PC-3 (cell line): ENCODE data around the gene SF3B2. TPM values are rescaled to one million over a fixed set of nuclear protein-coding genes. Genes with fewer than 3 reads are reported as not detected.

ENCODE experiments used
- ATAC-seq: fragments of 200-7000 bp; cut with Tn5 transposase; 2 replicates; pipeline ENCODE4 v1.9.1; 2020; ENCODE audit warnings: mild to moderate bottlenecking, moderate library complexity
- BruUV-seq: library from RNA; stranded (reverse); fragments of 400-500 nt; replicated peaks from 2 replicates; lab custom pipeline; 2021; lab: Mats Ljungman, UMichigan
- CTCF ChIA-PET: fragments of 300-600 bp; sonication (Branson Sonifier 250); formaldehyde crosslinking; loops from one replicate; lab custom pipeline; 2022; ENCODE audit warnings: antibody characterized with exemption; lab: Charles Lee
- POLR2A ChIA-PET: fragments of 300-600 bp; sonication (Branson Sonifier 250); formaldehyde crosslinking; loops from one replicate; lab custom pipeline; 2022; ENCODE audit warnings: antibody characterized with exemption; ENCODE audit not compliant: unreplicated experiment; lab: Charles Lee
- DNase-seq: peaks from one replicate; pipeline ENCODE4 v3.0.0-alpha.2; 2015
- H2AFZ ChIP-seq: fragments of 300-600 bp; sonication (generic); 2 replicates; pipeline ENCODE4 v1.6.0; 2016; ENCODE audit warnings: antibody characterized with exemption, low read length
- H3F3A ChIP-seq: fragments of 300-600 bp; sonication (generic); one replicate; pipeline ENCODE4 v1.6.0; 2017; ENCODE audit warnings: antibody characterized with exemption, low read length, control low read depth, mild to moderate bottlenecking; ENCODE audit not compliant: unreplicated experiment
- H3K27ac ChIP-seq: fragments of 300-600 bp; sonication (generic); 2 replicates; pipeline ENCODE4 v1.5.1; 2016; ENCODE audit warnings: mild to moderate bottlenecking, low read length
- H3K27me3 ChIP-seq: fragments of 300-600 bp; sonication (generic); 2 replicates; pipeline ENCODE4 v1.6.1; 2016; ENCODE audit warnings: low read length, mixed read lengths
- H3K36me3 ChIP-seq: fragments of 300-600 bp; sonication (generic); 2 replicates; pipeline ENCODE4 v1.6.1; 2016; ENCODE audit warnings: low read depth, mixed run types, low read length, mixed read lengths
- H3K4me1 ChIP-seq: fragments of 300-600 bp; sonication (generic); 2 replicates; pipeline ENCODE4 v1.5.1; 2016; ENCODE audit warnings: low read length; ENCODE audit not compliant: insufficient read depth
- H3K4me2 ChIP-seq: fragments of 300-600 bp; sonication (generic); 2 replicates; pipeline ENCODE4 v1.6.0; 2016; ENCODE audit warnings: low read length
- H3K4me3 ChIP-seq: fragments of 300-600 bp; sonication (generic); 2 replicates; pipeline ENCODE4 v1.5.1; 2016; ENCODE audit warnings: mild to moderate bottlenecking, low read length, mixed read lengths
- H3K79me2 ChIP-seq: fragments of 300-600 bp; sonication (generic); 2 replicates; pipeline ENCODE4 v1.6.1; 2017; ENCODE audit warnings: low read length, mixed read lengths
- H3K9ac ChIP-seq: fragments of 300-600 bp; sonication (generic); 2 replicates; pipeline ENCODE4 v1.6.0; 2016; ENCODE audit warnings: mild to moderate bottlenecking, low read length
- H3K9me2 ChIP-seq: fragments of 300-600 bp; sonication (generic); replicated peaks from 2 replicates; pipeline ENCODE4 v1.6.1; 2016; ENCODE audit warnings: mixed run types, low read length, mixed read lengths
- H3K9me3 ChIP-seq: fragments of 300-600 bp; sonication (generic); 2 replicates; pipeline ENCODE4 v1.6.1; 2016; ENCODE audit warnings: low read length, mixed read lengths
- H4K20me1 ChIP-seq: fragments of 300-600 bp; sonication (generic); 2 replicates; pipeline ENCODE4 v1.6.1; 2016; ENCODE audit warnings: low read length, mixed read lengths
- CTCF ChIP-seq: fragments of 300-600 bp; sonication (generic); conservative IDR thresholded peaks from 2 replicates; pipeline ENCODE4 v1.5.1; 2017; ENCODE audit warnings: antibody characterized with exemption, low read depth, mild to moderate bottlenecking, low read length
- EZH2 ChIP-seq: fragments of 300-600 bp; sonication (generic); IDR thresholded peaks from one replicate; pipeline ENCODE4 v1.6.1; 2017; ENCODE audit warnings: antibody characterized with exemption, mild to moderate bottlenecking, low read length; ENCODE audit not compliant: unreplicated experiment
- EZH2phosphoT487 ChIP-seq: fragments of 300-600 bp; sonication (generic); IDR thresholded peaks from 2 replicates; pipeline ENCODE4 v1.6.1; 2018; ENCODE audit warnings: mild to moderate bottlenecking, antibody characterized with exemption, low read length, borderline replicate concordance
- intact Hi-C: fragments of 100-400 bp; cut with micrococcal nuclease; formaldehyde crosslinking; loops from 2 replicates; pipeline ENCODE4 v1.9.0; 2023
- total RNA-seq: library from RNA; depleted of rRNA; stranded (reverse); fragments of >200 nt; gene quantifications from 2 replicates; pipeline ENCODE4 v1.2.3, GENCODE V29; 2014

SF3B2 gene
- total RNA-seq, 1 experiment from 2014 or later: 241 TPM

DNA sequence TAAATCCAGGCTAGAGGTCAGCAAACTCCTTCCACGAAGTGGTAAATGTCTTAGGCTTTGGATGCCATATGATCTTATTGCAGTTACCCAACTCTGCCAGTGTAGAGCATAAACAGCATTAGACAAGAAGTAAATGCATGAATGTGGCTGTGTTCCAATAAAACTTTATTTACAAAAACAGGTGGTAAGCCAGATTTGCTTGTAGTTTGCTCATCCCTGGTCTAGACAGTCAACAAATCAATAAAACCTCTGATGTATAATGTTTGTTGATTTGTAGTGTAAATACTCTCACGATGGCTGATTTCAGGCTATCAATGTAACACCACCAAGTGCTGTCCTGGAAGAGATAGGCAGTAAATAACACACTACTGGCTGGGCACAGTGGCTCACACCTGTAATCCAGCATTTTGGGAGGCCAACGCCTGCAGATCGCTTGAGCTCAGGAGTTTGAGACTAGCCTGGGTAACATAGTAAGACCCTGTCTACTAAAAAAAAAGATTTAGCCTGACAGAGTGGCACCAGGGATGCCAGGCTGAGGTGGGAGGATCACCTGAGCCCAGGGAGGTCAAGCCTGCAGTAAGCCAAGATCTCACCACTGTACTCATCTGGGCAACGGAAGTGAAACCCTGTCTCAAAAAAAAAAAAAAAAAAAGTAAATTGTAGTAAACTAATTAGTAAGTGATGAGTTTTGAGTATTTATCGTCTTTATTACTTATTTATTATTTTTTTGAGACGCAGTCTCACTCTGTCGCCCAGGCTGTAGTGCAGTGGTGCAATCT, 19.0 kb upstream of the SF3B2 start:
- ATAC-seq (no peak), DNase-seq (peak; percentile 30)
- H3K27me3 ChIP-seq: no peaks in the 10 kb centered on the region
- H3K9me3 ChIP-seq: no peaks in the 10 kb centered on the region
- CTCF ChIA-PET: no interaction called here
- no peak overlapping the region for H3K27ac ChIP-seq
- H3K79me2 ChIP-seq: no peaks in the 10 kb centered on the region
- H3K4me3 ChIP-seq: no peak overlapping the region
- H2AFZ ChIP-seq: no peak overlapping the region
- TF ChIP-seq CTCF (no peak), EZH2phosphoT487 (no peak), EZH2 (no peak)
- H3K36me3 ChIP-seq: no peaks in the 10 kb centered on the region
- H3F3A ChIP-seq: no peaks in the 10 kb centered on the region
- POLR2A ChIA-PET: no interaction called here
- no peaks in the 10 kb centered on the region for H4K20me1 ChIP-seq
- H3K9me2 ChIP-seq: no peaks in the 10 kb centered on the region
- no peak overlapping the region for H3K9ac ChIP-seq
- H3K4me1 ChIP-seq: no peaks in the 10 kb centered on the region
- intact Hi-C loops: no loop called here
- no TSS peak for BruUV-seq
- H3K4me2 ChIP-seq: no peak overlapping the region

DNA sequence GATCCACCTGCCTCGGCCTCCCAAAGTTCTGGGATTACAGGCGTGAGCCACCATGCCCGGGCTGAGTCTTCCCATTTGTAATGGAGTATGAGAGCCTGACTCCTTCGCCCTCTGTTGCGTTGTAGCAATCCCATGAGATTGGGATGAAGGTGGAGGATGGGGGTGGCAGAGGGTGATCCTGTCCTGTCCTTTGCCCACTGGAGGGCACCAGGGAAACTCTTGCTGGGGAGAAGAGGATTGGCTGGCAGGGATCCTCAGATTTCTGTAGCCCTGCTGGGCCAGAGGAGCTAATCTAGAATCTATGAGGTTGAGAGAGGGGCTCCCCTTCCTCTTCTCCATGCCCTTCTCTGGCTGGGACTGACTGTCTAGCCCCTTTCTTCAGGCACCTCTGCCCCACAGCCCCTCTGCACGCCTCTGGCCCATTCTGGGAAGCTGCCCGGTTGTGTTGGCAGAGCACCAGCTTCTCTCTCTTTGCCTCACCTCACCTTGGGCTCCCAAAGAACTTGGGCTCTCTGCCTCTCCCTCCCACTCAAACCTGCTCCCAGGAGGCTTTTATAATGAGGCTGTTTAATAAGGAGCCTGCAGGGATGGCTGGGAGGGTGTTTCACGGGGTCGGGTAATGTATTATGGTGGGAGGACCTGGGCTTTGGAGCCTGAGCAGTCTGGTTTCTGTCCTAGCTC, 16.4 kb upstream of the SF3B2 start:
- no peaks in the 10 kb centered on the region for H3K36me3 ChIP-seq
- no peaks in the 10 kb centered on the region for H3K9me2 ChIP-seq
- BruUV-seq: no TSS peak
- H4K20me1 ChIP-seq: no peaks in the 10 kb centered on the region
- ChIA-PET POLR2A (no interaction called here), CTCF (interaction anchor here (0.6 to 1.5 kb wide), 2 partner anchors 9 to 41 kb away, joined by 3 to 4 read pairs; no protein-coding TSS in a partner anchor)
- no peak overlapping the region for H3K4me2 ChIP-seq
- no peak overlapping the region for H3K4me3 ChIP-seq
- no peaks in the 10 kb centered on the region for H3K9me3 ChIP-seq
- no peak for DNase-seq
- no peak overlapping the region for H3K27ac ChIP-seq
- H2AFZ ChIP-seq: no peak overlapping the region
- ATAC-seq: no peak
- H3K9ac ChIP-seq: no peak overlapping the region
- no peaks in the 10 kb centered on the region for H3F3A ChIP-seq
- TF ChIP-seq EZH2phosphoT487: no peak
- TF ChIP-seq EZH2: no peak
- TF ChIP-seq CTCF: no peak
- intact Hi-C loops: no loop called here
- H3K27me3 ChIP-seq: no peaks in the 10 kb centered on the region
- no peaks in the 10 kb centered on the region for H3K79me2 ChIP-seq
- H3K4me1 ChIP-seq: no peaks in the 10 kb centered on the region

GRCh38 chr11:66036334-66036710, 15.8 kb upstream of the SF3B2 start:
- ChIA-PET CTCF (no interaction called here), POLR2A (no interaction called here)
- Histone ChIP-seq H4K20me1 (no peaks in the 10 kb centered on the region), H3K79me2 (no peaks in the 10 kb centered on the region), H2AFZ (no peak overlapping the region), H3K27me3 (no peaks in the 10 kb centered on the region), H3K36me3 (no peaks in the 10 kb centered on the region), H3K9me2 (no peaks in the 10 kb centered on the region), H3K9me3 (no peaks in the 10 kb centered on the region), H3F3A (no peaks in the 10 kb centered on the region), H3K9ac (no peak overlapping the region), H3K4me3 (no peak overlapping the region), H3K27ac (no peak overlapping the region), H3K4me1 (no peaks in the 10 kb centered on the region), H3K4me2 (no peak overlapping the region)
- ATAC-seq: no peak
- no peak for DNase-seq
- intact Hi-C loops: no loop called here
- no TSS peak for BruUV-seq
- TF ChIP-seq CTCF (no peak), EZH2 (no peak), EZH2phosphoT487 (no peak)
